ENCODE data around the gene EBP. TPM values are rescaled to one million over a fixed set of nuclear protein-coding genes. Genes with fewer than 3 reads are reported as not detected.

Gene EBP
- 127 to 154 TPM (median 148 TPM) in 5 replicates for total RNA-seq (2022; extraction: Qiagen RNA extraction)

DNA sequence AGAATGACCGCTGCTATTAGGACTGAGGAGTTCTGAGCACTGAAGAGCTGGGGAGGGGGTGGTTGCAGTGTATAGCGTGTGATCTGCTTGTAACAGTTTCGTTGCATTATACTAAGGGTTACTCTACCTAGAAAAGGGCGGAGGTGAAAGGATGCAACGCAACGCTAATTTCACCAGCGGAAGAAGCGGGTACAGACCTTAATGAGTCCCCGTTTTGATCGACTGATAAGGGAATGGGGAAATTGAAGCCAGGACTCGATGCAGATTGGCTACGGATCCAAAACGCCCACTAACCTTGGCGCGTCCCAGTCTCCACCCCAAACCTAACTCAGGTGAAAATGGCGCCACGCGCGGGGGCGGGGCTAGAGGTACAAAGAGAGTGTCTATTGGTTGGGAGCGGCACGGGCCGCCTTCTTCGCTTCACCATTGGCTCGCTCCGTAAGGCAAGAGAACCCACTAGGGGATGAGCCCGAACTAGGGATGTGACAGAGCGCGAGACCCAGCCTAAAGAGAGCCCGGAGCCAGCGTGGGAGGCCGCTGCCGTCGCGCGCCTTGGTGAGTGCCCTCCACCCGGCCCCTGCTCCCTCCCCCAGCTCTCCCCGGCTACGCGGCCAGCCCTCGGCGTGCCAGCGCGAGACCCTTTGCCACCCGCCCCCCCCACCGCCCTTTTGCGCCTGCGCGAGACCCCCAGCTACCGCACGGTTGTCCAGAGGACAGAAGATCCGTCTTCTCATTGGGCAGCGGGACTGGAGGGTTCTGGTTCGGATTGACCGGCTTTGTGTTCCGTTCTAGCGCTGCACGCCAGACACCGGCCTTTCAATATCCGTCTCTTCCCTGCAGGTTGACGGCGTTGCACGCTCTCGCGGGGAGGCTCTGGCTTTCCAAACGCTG, at the start of gene EBP:
Gene EBP, plus strand, starts transcription at position 456 of the 891 bp plus-strand sequence. CDS start 1,964 bp downstream, outside the sequence.

DNA sequence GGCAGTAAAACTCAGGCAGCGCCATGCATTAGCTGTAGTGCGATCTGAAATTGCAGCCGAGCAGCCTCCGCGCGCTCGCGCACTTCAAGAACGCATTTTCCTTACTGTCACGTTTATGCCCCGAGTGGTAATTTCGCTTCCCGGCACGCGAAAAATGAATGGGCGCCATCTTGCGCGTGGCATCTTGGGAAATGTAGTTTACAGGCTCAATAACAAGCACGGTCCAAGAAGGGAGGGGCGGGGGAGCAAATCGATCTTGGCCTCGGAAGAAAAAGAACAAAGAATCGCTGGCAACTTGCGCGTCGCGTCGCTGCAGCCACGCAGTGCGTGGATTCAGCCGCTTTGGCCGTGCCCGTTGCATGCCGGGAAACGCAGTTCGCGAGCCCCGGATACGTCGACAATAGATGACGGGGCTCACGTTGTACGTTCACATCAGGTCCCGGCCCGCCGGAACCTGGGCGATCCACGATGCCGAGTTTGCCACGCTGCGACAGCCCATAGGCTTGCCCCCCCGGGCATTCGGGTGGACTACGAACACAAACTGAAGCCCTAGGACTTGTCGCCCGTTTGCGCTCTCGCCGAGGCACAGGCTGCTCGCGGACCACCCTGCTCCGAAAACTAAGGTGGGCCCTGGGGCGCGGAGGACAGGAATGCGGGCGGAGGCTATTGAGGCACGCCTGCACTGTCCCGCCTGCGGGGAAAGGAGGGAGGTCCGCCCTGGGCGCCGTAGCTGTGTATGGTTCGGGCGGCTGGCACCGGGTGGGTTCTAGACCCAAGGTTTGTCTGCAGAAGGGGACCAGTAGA, 45.6 kb upstream of the EBP start, which contains the start of gene FTSJ1:
Gene FTSJ1, plus strand, starts transcription at position 426 of the 804 bp plus-strand sequence. CDS start 1,849 bp downstream, outside the sequence.

DNA sequence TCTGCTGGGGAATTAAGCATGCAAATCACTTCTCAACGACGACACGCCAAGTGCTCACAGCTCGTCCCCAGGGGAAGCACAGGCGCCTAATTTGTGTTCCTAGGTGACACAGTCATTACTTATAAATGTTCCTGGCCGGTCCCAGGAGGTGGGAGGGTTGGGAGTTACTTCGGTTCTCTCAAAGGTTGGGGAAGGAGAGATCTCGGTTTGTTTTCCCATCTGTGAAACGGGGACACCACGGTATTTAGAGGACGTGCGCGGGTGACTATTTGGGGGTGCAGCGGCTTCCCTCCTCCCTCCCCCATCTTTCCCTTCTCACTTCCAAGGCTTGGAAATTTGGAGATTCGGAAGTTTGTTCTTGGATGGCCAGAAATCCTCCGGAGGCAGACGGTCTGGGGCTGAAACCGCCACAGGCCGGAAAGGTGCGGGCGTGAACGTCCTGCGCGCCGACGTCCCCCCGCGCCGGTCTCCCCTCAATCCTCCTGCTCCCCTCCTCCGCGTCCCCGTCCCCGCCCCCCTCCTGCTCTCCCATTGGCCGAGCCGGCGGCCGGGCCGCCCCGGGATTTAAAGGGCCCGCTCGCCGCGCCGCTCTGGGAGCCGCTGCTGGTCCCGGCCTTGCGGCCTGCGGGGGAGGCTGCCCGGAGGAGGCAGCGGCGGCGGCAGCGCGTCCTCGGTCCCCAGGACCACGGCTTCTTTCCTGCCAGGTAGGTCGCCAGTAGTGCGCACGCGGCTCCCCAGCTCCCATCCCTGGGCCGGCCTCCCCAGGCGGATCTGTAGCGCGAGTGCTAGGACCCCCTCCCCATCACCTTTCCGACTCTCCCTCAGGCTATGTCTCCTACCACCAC, 13.0 kb upstream of the EBP start, which contains the start of gene PORCN:
Gene PORCN, plus strand, starts transcription at position 593 of the 845 bp plus-strand sequence. CDS start 829 bp downstream, outside the sequence.

DNA sequence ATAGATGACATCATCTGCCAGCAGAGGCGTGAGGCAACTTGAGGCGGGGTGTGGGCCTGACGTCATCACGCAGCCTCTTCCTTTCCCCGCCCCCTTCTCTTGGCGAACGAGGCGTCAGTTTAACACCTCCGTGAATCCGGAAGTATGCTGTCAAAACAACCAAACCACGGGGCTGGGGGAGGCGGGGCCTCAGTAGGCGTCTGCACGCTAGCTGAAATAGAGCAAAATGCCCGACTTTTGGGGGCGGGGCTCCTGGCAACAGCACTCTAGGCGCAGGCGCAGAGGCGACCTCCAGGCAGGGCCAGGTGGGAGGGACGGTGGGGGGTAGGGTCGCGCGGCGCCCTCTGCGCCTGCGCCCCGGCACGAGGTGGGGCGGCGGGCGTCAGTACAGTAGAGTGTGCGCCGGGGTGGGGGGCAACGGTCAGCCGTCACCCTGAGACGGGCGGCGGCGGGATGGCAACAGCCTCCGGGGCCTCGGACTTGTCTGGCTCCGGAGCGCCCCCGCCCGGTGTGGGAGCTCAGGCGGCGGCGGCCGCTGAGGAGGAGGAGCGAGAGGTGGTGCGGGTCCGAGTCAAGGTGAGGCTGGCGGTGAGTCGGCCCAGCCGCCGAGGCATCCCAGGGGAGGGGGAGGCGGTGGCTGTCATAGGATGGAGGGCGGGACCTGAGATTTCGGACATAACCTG, 17.9 kb downstream of the EBP start, which contains the start of gene TBC1D25:
Gene TBC1D25, plus strand, starts transcription at position 370 of the 683 bp plus-strand sequence. Its CDS starts 84 bp downstream, at position 454.

DNA sequence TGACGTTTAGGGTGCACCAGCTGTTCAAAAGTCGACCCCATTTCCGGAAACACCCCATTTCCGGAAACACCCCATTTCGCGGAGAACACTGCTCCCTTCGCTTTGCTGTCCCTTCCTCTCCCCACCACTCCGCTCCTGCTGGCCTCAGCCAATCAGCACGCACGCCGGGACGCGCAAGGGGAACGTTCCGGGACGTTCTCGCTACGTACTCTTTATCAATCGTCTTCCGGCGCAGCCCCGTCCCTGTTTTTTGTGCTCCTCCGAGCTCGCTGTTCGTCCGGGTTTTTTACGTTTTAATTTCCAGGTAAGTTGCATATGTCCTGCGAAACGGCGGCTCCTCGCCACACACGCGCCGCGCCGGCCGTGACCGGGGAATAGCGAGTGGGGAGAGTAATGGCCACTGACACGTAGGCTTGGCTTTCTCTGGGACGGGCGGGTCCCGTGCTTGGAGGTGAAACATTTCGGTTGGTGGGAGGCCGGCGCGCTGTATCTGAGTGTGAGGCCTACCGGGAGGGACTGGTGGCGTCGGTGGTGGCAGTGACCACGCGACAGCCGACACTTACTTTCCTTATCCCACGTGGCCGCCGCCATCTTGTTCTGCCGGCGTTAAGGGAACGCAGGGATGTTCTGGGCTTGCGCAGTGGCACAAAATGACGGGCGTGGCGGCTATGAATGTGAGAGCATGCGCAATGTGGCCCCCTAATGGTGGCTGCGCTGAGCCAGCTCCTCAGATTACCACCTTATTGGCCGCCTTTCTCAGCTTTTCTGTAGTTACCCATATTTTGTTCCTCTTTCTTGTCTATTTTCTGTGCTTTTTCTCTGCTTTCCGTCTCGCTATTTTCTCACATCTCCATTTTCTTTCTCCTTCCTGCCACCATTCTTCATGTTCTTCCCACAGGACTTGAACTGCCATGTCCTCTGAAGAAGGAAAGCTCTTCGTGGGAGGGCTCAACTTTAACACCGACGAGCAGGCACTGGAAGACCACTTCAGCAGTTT, 53.0 kb downstream of the EBP start, which contains the start of gene RBM3:
Gene RBM3, plus strand, starts transcription at position 215 of the 997 bp plus-strand sequence. Its CDS starts 697 bp downstream, at position 912.

Other genes with a start within 250 kb of the EBP start
- not detected in 5 replicates for gene SSX3, start 165.1 kb upstream of the EBP start, total RNA-seq (2022; extraction: Qiagen RNA extraction)
- not detected in 5 replicates for gene SSX4, start 138.3 kb upstream of the EBP start, total RNA-seq (2022; extraction: Qiagen RNA extraction)
- gene SSX4B, start 109.8 kb upstream of the EBP start, total RNA-seq (2022; extraction: Qiagen RNA extraction) = not detected in 5 replicates
- 0.09 to 0.20 TPM (median 0.16 TPM) in 5 replicates for gene SLC38A5, start 51.5 kb upstream of the EBP start, total RNA-seq (2022; extraction: Qiagen RNA extraction)
- 68.4 to 73.6 TPM (median 70.8 TPM) in 5 replicates for gene FTSJ1, start 45.6 kb upstream of the EBP start, total RNA-seq (2022; extraction: Qiagen RNA extraction)
- 15.2 to 16.7 TPM (median 16.0 TPM) in 5 replicates for gene PORCN, start 12.8 kb upstream of the EBP start, total RNA-seq (2022; extraction: Qiagen RNA extraction)
- gene TBC1D25, start 17.9 kb downstream of the EBP start, total RNA-seq (2022; extraction: Qiagen RNA extraction) = 11.2 to 14.4 TPM (median 13.6 TPM) in 5 replicates
- gene RBM3, start 52.7 kb downstream of the EBP start, total RNA-seq (2022; extraction: Qiagen RNA extraction) = 337 to 558 TPM (median 385 TPM) in 5 replicates
- gene WDR13, start 75.7 kb downstream of the EBP start, total RNA-seq (2022; extraction: Qiagen RNA extraction) = 65.1 to 92.6 TPM (median 88.6 TPM) in 5 replicates
- gene WAS, start 162.0 kb downstream of the EBP start, total RNA-seq (2022; extraction: Qiagen RNA extraction) = 0.22 to 0.52 TPM (median 0.32 TPM) in 5 replicates
- 21.8 to 24.6 TPM (median 23.0 TPM) in 5 replicates for gene SUV39H1, start 174.9 kb downstream of the EBP start, total RNA-seq (2022; extraction: Qiagen RNA extraction)
- not detected in 5 replicates for gene GLOD5, start 239.9 kb downstream of the EBP start, total RNA-seq (2022; extraction: Qiagen RNA extraction)